ENCODE measurements around the gene BIRC2.
A peak's percentile ranks its signal among the peaks of the same experiment; 100 is the strongest.

The BIRC2 gene

GRCh38 chr11:102305352-102306047 is 41.5 kb upstream of the BIRC2 start:
- Histone ChIP-seq H3K9ac (ENCODE audit: low read length) (no peak overlapping the region), H3K27ac (ENCODE audit: low read length) (no peak overlapping the region; the same call in 1 of the 2 replicates), H3K4me1 (ENCODE audit: low read length) (peaks cover 46% of the 10 kb centered on the region), H4K20me1 (ENCODE audit: insufficient read depth, low read length) (no peaks in the 10 kb centered on the region), H3K4me3 (ENCODE audit: low read length) (no peak overlapping the region), H3K27me3 (ENCODE audit: low read depth, low read length) (no peaks in the 10 kb centered on the region), H3K79me2 (ENCODE audit: low read length) (no peaks in the 10 kb centered on the region), H3K4me2 (ENCODE audit: low read length) (peak overlapping the region; percentile 88), H2AFZ (ENCODE audit: low read depth, low read length) (peak overlapping the region; percentile 54; the same call in 1 of the 2 replicates), H3K9me3 (ENCODE audit: insufficient read depth, low read length) (no peaks in the 10 kb centered on the region), H3K36me3 (replicated peaks; ENCODE audit: low read depth, low read length) (no peaks in the 10 kb centered on the region)
- TF ChIP-seq, protein P1, sequence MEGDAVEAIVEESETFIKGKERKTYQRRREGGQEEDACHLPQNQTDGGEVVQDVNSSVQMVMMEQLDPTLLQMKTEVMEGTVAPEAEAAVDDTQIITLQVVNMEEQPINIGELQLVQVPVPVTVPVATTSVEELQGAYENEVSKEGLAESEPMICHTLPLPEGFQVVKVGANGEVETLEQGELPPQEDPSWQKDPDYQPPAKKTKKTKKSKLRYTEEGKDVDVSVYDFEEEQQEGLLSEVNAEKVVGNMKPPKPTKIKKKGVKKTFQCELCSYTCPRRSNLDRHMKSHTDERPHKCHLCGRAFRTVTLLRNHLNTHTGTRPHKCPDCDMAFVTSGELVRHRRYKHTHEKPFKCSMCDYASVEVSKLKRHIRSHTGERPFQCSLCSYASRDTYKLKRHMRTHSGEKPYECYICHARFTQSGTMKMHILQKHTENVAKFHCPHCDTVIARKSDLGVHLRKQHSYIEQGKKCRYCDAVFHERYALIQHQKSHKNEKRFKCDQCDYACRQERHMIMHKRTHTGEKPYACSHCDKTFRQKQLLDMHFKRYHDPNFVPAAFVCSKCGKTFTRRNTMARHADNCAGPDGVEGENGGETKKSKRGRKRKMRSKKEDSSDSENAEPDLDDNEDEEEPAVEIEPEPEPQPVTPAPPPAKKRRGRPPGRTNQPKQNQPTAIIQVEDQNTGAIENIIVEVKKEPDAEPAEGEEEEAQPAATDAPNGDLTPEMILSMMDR (IDR thresholded peaks at IDR 0.05; ENCODE audit: low read depth, low read length): no peak
- no peak for TF ChIP-seq EZH2phosphoT487 (IDR thresholded peaks at IDR 0.05; ENCODE audit: low read depth)

DNA sequence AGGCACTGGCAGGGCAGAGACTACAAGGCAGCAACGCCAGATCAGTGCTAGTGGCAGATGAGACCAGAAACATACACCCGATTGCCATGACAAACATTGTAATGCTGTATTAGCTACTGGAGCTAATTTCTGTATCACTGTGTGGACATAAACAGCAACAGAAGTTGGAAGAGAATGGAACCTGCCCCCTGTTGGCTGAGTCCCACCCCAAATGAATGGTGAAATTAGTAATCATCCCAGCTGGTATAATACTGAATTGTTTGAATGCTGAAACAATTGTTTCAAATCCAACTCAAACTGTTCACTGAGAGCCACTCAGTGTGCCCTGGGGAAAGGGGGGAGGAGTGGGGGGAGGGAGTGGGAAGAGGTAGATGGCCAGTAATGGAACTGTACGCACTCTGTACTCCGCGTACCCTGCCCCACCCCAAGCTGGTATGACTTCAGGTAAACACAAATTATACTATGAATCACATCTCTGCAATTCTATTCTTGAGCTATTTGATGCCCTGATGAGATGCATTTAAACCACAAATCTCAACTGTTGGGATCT is 40.9 kb upstream of the BIRC2 start:
- Histone ChIP-seq H3K27ac (ENCODE audit: low read length) (peak overlapping the region; percentile 85), H4K20me1 (ENCODE audit: insufficient read depth, low read length) (no peaks in the 10 kb centered on the region), H3K4me1 (ENCODE audit: low read length) (peaks cover 46% of the 10 kb centered on the region), H3K9ac (ENCODE audit: low read length) (peak overlapping the region; percentile 50; the same call in 1 of the 2 replicates), H3K4me2 (ENCODE audit: low read length) (peak overlapping the region; percentile 88), H3K4me3 (ENCODE audit: low read length) (peak overlapping the region; percentile 58; the same call in 1 of the 2 replicates), H2AFZ (ENCODE audit: low read depth, low read length) (peak overlapping the region; percentile 54; the same call in 1 of the 2 replicates), H3K79me2 (ENCODE audit: low read length) (no peaks in the 10 kb centered on the region), H3K27me3 (ENCODE audit: low read depth, low read length) (no peaks in the 10 kb centered on the region), H3K9me3 (ENCODE audit: insufficient read depth, low read length) (no peaks in the 10 kb centered on the region), H3K36me3 (replicated peaks; ENCODE audit: low read depth, low read length) (no peaks in the 10 kb centered on the region)
- TF ChIP-seq, protein P1 (IDR thresholded peaks at IDR 0.05; ENCODE audit: low read depth, low read length): peak; percentile 21
- no peak for TF ChIP-seq EZH2phosphoT487 (IDR thresholded peaks at IDR 0.05; ENCODE audit: low read depth)

DNA sequence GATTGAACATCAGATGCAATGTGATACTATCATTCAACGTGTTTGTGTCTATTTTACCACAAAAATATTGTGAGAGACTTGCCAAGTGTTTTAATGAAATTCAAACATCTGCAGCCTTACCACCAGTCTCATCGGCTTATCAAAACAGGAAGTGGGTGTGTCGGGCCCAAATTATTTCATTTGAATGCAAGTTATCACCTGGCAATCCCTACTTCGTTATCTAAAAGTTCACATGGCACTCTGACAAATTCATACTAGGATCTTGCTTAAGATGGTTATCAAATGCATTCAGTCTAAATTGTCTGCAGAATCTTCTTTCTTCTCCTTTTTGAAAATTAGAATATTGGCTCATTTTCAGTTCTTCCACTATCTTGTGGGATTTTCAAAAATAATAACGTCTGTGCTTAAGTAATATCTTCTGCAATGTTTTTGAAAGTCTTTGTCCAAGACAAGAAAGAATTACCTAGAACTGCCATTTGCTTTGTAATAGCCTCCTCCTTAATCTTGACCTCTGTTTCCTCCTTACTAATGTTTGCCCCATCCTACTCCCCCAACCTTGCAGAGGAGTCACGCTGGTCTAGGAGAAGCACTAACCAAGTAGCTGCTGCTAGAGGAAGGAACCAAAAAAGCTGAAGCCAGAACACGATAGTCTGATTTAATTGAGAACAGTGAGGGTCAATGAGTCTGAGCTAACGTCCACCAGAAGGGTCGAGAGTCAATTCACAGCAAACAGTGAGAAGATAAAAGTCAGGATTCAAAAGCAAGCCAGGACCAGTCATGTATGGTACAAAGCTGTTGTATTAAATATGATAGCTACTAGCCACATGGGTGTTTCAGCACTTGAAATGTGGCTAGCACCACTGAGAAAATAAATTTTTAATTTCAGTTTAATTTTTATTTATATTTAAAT is 39.9 kb upstream of the BIRC2 start:
- Histone ChIP-seq H3K79me2 (ENCODE audit: low read length) (no peaks in the 10 kb centered on the region), H3K4me2 (ENCODE audit: low read length) (peak overlapping the region; percentile 88), H3K27ac (ENCODE audit: low read length) (peak overlapping the region; percentile 85), H3K4me1 (ENCODE audit: low read length) (peaks cover 46% of the 10 kb centered on the region), H3K9ac (ENCODE audit: low read length) (peak overlapping the region; percentile 50), H3K27me3 (ENCODE audit: low read depth, low read length) (no peaks in the 10 kb centered on the region), H4K20me1 (ENCODE audit: insufficient read depth, low read length) (no peaks in the 10 kb centered on the region), H2AFZ (ENCODE audit: low read depth, low read length) (peak overlapping the region; percentile 71), H3K9me3 (ENCODE audit: insufficient read depth, low read length) (no peaks in the 10 kb centered on the region), H3K36me3 (replicated peaks; ENCODE audit: low read depth, low read length) (no peaks in the 10 kb centered on the region), H3K4me3 (ENCODE audit: low read length) (peak overlapping the region; percentile 58)
- no peak for TF ChIP-seq EZH2phosphoT487 (IDR thresholded peaks at IDR 0.05; ENCODE audit: low read depth)
- TF ChIP-seq, protein P1 (IDR thresholded peaks at IDR 0.05; ENCODE audit: low read depth, low read length): no peak

GRCh38 chr11:102307727-102308038 is 39.3 kb upstream of the BIRC2 start:
- Histone ChIP-seq H2AFZ (ENCODE audit: low read depth, low read length) (no peak overlapping the region), H3K4me3 (ENCODE audit: low read length) (no peak overlapping the region; the same call in 1 of the 2 replicates), H4K20me1 (ENCODE audit: insufficient read depth, low read length) (no peaks in the 10 kb centered on the region), H3K4me1 (ENCODE audit: low read length) (peaks cover 52% of the 10 kb centered on the region), H3K27ac (ENCODE audit: low read length) (0 out of 2 replicates have a peak overlapping the region, but pooled peaks have one; percentile 85), H3K79me2 (ENCODE audit: low read length) (no peaks in the 10 kb centered on the region), H3K27me3 (ENCODE audit: low read depth, low read length) (no peaks in the 10 kb centered on the region), H3K9me3 (ENCODE audit: insufficient read depth, low read length) (no peaks in the 10 kb centered on the region), H3K36me3 (replicated peaks; ENCODE audit: low read depth, low read length) (no peaks in the 10 kb centered on the region), H3K4me2 (ENCODE audit: low read length) (peak overlapping the region; percentile 88), H3K9ac (ENCODE audit: low read length) (peak overlapping the region; percentile 50; the same call in 1 of the 2 replicates)
- TF ChIP-seq, protein P1 (IDR thresholded peaks at IDR 0.05; ENCODE audit: low read depth, low read length): no peak
- TF ChIP-seq EZH2phosphoT487 (IDR thresholded peaks at IDR 0.05; ENCODE audit: low read depth): no peak

Data from OCI-LY3 (cell line).